GM19035 (cell line): Measurements from ENCODE around the gene UXT.
A peak's percentile ranks its signal among the peaks of the same experiment; 100 is the strongest.

Source experiments
- ATAC-seq: cut with Tn5 transposase; IDR thresholded peaks from one replicate; pipeline ENCODE4 v1.9.1; 2021; ENCODE audit not compliant: unreplicated experiment

UXT gene

GRCh38 chrX:47649781-47650163 lies 9.2 kb downstream of the UXT start:
- ATAC-seq: no peak

GRCh38 chrX:47649271-47649670 lies 9.7 kb downstream of the UXT start:
- no peak for ATAC-seq

GRCh38 chrX:47648376-47648775 lies 10.6 kb downstream of the UXT start:
- no peak for ATAC-seq

- no peak for ATAC-seq
These were observed 12.3 kb downstream of the UXT start for GRCh38 chrX:47646636-47647035.

GRCh38 chrX:47645530-47645929 lies 13.4 kb downstream of the UXT start:
- ATAC-seq: no peak

GRCh38 chrX:47644557-47645091 lies 14.4 kb downstream of the UXT start:
- no peak for ATAC-seq

- ATAC-seq: no peak
These were observed 15.1 kb downstream of the UXT start for GRCh38 chrX:47643926-47644325.

GRCh38 chrX:47638816-47639215 lies 20.2 kb downstream of the UXT start:
- no peak for ATAC-seq

- no peak for ATAC-seq
These were observed 21.3 kb downstream of the UXT start for GRCh38 chrX:47637546-47638195.

GRCh38 chrX:47634871-47635575 lies 24.0 kb downstream of the UXT start:
- ATAC-seq: no peak

GRCh38 chrX:47633689-47634590 lies 25.0 kb downstream of the UXT start:
- ATAC-seq: no peak

GRCh38 chrX:47632666-47633065 lies 26.3 kb downstream of the UXT start:
- no peak for ATAC-seq

GRCh38 chrX:47631676-47632075 lies 27.3 kb downstream of the UXT start:
- ATAC-seq: no peak

GRCh38 chrX:47629419-47630200 lies 29.4 kb downstream of the UXT start, which contains the start of gene CFP:
Gene CFP (minus strand): TSS chrX:47629930. CDS start chrX:47629844, 86 bp downstream.
- no peak for ATAC-seq

GRCh38 chrX:47628982-47629381 lies 30.0 kb downstream of the UXT start:
- no peak for ATAC-seq

- no peak for ATAC-seq
These were observed 33.6 kb downstream of the UXT start for GRCh38 chrX:47625365-47625764.

GRCh38 chrX:47623540-47624027 lies 35.4 kb downstream of the UXT start:
- ATAC-seq: no peak

GRCh38 chrX:47621851-47622250 lies 37.1 kb downstream of the UXT start:
- ATAC-seq: no peak

- no peak for ATAC-seq
These were observed 38.7 kb downstream of the UXT start for GRCh38 chrX:47620303-47620685.

GRCh38 chrX:47619486-47620302 lies 39.3 kb downstream of the UXT start, which contains the start of gene SYN1:
Gene SYN1 (minus strand): TSS chrX:47619857. CDS start chrX:47619728, 129 bp downstream.
- peak; percentile 90 for ATAC-seq
